Keratinocyte (primary cell): ENCODE data around the gene ANKDD1B.

Source experiments
- CTCF ChIP-seq, 3 experiments: IDR thresholded peaks in 1 of 3; conservative IDR thresholded peaks in 1 of 3; optimal IDR thresholded peaks in 1 of 3; 2 replicates in 2 of 3; 3 replicates in 1 of 3; pipeline versions ENCODE3 to v1.5.1; 2011; ENCODE audit warnings: low read length in 3 of 3, mild to moderate bottlenecking in 3 of 3, moderate library complexity in 2 of 3, control low read depth in 1 of 3, inconsistent platforms in 1 of 3; ENCODE audit not compliant: insufficient read depth in 2 of 3; ENCODE audit errors: extremely low read depth in 1 of 3
- EZH2 ChIP-seq: IDR thresholded peaks from one replicate; pipeline ENCODE4 v1.6.1; 2012; ENCODE audit warnings: inconsistent platforms, mild to moderate bottlenecking, low read length, moderate library complexity

- TF ChIP-seq CTCF (optimal IDR thresholded peaks at IDR 0.05 in 1 of 3, IDR thresholded peaks at IDR 0.05 in 1 of 3, conservative IDR thresholded peaks at IDR 0.05 in 1 of 3; ENCODE audit: extremely low read depth in 1 of 3, insufficient read depth in 2 of 3, low read length in 3 of 3) (no peak), EZH2 (no peak)
Measured at GRCh38 chr5:75612901-75613300, 1.6 kb downstream of the ANKDD1B start.
